SKM-1 (cell line): Measurements from ENCODE around the gene NYAP2.

Experiments
- DNase-seq: peaks from one replicate; lab custom pipeline; 2025; ENCODE audit not compliant: unreplicated experiment; lab: John Stamatoyannopoulos, UW

NYAP2 gene

GRCh38 chr2:225399504-225399903, at the start of gene NYAP2:
TSS of gene NYAP2 (plus strand) at chr2:225399710. CDS start at chr2:225408881, 9,171 bp downstream.
- no peak for DNase-seq

GRCh38 chr2:225353579-225354085, 45.9 kb upstream of the NYAP2 start:
- DNase-seq: no peak

DNA sequence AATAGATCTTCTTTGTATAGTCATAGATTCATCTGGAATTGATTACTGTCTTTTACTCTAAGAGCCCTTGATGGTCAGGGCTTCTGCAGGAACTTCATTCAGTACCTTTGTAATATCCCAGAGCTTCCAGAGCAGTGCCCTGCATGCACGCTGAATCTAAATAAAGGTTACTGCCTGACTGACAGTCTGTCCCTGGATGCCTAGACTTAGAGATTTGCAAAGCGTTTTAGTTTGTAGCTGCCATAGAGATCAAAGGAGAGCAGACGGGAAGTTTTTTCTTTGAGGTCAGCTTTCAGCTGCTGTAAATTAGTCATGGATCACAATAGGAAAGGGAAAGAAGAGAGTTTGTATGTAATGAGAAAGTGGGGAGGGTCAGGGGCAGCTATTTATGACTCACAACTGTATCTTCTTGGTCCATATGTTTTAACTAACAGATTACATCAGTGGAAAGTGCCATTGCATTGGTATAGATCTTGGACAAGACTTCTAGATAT, 45.2 kb upstream of the NYAP2 start:
- no peak for DNase-seq

DNA sequence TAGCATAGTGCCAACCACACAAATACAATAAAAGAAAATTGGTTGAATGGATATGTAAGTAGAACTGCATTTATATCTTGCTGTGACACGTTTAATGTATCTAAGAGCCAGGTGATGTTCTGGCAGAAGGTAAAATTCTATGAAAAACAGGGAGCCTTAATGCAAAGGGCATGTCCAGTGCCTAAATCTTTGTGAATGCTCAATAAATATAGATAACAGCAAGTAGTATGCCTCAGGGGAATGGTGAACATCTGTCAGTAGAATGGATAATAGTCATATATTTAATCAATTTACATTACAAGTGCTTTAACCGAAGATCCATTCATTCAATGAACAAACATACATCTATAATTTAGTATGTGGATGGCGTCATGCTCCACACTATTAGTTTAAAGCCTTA, 43.7 kb upstream of the NYAP2 start:
- no peak for DNase-seq

GRCh38 chr2:225366731-225367130, 32.8 kb upstream of the NYAP2 start:
- DNase-seq: no peak

DNA sequence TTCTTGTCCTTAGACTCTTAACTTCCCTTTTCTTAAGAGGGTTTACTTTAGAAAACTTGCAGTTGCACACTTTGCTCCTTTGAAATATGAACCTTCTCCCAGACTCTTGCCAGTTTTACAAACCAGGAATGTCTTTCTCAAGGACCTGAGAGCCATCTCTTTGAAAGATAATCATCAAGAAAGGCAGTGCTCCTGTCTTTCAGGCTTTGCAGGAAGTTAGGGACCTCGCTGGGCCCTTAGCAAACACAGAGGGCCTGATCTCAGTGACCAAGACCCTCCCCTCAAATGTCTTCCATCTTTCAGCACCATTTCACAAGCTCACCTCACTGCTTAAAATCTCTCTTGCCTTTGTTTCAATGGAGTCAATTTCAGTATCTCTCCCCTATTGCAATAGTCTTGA, 32.0 kb upstream of the NYAP2 start:
- no peak for DNase-seq

DNA sequence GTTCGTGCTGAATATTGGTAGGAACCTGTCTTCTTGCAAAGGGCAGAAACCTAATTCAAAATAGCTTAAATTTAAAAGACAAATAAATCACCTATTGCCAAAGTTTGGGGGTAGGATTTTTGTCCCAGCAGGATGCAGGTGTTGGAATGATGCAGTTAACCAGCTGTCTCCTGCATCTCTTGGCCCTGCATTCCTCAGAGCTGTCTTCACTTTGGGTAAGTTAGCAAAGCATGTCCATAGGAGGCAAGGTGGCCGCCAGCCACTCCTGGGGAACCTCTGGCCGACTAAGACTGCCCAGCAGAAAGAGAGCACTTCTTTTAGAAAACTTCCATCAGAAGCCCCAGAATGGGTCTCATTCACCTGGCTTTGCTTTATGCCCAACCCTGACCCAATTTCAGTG, 20.5 kb upstream of the NYAP2 start:
- no peak for DNase-seq

GRCh38 chr2:225379856-225380255, 19.7 kb upstream of the NYAP2 start:
- DNase-seq: no peak

DNA sequence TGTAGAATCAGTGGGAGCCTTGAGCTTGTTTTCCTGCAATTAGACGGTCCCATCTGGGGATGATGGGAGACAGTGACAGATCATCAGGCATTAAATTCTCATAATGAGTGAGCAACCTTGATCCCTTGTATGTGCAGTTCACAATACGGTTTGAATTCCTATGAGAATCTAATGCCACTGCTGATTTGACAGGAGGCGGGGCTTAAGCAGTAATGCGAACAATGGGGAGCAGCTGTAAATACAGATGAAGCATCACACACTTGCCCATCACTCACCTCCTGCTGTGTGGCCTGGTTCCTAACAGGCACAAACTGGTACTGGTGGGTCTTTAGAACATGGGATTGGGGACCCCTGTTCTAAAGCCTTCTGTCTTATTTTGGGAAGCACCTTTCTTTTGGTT, 17.9 kb upstream of the NYAP2 start:
- no peak for DNase-seq

GRCh38 chr2:225398372-225398771, 1.1 kb upstream of the NYAP2 start:
- no peak for DNase-seq

DNA sequence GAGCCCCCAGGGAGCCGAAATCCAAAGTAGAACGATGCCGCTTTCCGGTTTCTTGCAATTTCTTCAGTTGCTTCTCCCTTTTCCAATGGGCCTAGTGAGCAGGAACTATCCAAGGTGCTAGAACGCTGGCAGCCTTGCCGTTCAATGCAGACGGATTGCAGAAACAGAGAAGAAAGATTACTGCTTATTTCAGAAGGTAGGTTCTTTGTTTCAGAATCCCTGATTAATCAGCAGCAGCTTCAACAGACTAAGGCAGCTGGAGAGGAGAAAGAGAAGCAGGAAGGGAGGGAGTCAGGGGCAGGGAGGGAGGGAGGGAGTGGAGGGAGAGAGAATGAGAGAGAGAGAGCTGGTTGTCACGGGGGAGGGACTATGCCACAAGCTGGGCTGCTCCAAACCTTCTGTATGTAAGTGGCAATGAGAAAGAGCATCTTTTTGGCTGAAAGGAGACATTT, 576 bp downstream of the NYAP2 start:
- no peak for DNase-seq

GRCh38 chr2:225400546-225401400, 1.3 kb downstream of the NYAP2 start:
- DNase-seq: no peak

GRCh38 chr2:225402210-225402776, 2.8 kb downstream of the NYAP2 start:
- no peak for DNase-seq

DNA sequence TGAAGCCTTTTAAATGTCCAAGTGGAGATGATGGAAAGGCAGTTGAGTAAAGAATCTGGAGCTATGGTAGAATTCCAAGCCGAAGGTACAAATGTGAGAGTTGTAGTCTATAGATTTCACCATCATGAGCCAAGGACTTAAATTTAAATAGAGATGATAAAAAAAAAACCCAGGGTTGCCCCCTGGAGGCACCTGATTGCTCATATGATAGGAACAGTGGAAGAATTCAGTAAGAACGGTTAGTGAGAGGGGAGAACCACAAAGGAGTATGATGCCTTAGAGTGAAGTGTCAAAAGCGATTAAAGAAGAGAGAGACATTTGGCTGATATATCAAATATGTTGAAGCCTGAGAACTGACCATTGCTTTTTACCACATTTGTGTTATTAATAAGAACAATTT, 11.9 kb downstream of the NYAP2 start:
- no peak for DNase-seq

GRCh38 chr2:225413786-225414185, 14.3 kb downstream of the NYAP2 start:
- no peak for DNase-seq

DNA sequence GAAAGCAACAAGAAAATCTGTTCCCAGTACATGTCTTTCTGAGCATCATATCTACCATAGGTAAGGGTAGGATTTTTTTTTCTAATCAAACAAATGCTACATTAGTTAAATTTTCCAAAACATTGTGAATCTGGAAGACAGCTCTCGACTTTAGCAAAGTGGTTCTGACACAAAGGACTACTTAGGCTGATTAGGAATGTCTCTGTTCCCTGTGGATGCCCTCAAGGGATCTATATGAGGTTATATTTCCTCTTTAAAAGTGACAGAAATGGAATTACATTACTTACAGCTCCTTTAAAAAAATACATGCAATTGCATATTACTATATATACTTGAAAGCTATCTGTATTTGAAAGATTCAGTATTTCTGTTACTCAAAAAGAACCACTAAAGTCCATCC, 15.4 kb downstream of the NYAP2 start:
- no peak for DNase-seq

DNA sequence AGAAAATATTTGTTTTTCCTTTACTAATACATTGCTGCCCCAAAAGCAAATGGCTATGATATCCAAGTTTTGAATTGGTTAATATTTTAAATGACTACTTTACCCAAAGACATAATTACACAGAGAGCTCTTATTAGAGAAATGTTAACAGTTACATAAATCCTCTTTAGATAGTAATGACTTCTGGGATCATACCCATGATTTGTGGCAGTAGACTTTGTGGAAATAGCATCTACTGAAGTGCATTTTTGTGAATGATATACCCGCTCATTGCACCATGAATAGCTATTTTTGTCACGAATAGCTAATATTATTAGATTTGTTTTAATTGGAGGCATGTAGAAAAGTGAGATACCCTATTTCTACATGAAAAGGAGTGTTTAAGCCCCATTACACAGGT, 15.8 kb downstream of the NYAP2 start:
- DNase-seq: no peak

DNA sequence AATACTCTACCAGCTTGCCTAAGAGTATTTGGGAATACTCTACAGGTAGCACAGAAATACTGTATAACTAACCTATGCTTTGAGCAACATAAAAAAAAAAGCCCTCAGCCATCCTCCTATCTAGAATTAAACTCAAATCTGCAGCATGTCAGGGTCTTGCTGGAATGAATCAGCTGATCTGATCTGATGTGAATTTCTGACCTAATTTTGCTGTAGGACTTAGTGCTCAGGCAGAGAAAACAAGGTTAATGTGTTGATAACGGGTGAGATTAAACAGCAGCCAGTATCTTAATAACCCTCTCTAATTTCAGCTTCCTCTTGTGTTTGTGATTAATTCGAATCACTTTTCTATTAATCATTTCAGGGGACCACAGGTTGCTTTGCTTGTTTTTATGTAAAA, 16.3 kb downstream of the NYAP2 start:
- no peak for DNase-seq

DNA sequence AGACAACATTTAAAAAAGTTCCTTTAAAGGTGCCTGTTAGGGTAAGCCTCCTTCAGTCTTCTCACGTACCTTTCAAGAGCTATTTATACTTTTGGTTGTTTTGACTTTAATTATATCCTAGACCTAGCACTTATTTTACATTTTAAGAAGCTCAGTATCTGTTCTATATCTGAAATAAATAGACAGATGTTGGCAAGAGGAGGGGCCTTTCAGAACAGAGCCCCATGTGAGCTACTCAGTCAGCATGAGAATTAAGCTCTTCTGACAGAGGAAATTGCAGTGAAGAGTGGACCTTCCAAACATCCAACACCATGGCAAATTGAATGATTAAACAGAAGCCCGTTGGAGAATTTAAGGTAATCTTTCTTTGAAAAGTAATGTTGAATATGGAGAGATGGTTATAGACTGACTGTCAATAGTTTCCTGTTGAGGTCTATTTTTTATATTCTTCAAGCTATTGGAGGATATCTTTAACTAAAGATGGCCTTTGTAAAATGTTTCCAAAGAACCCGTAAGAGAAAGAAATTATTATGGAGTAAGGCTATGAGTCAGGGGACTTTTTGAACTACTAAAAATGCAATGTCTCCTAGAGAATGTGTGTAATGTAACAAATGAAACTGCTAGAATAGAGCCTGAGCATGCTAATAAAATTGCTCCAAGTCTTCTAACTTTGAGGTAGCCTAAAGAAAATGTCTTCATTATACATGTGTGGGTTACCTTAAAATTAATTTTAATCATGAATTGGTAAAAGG, 17.3 kb downstream of the NYAP2 start:
- DNase-seq: no peak

DNA sequence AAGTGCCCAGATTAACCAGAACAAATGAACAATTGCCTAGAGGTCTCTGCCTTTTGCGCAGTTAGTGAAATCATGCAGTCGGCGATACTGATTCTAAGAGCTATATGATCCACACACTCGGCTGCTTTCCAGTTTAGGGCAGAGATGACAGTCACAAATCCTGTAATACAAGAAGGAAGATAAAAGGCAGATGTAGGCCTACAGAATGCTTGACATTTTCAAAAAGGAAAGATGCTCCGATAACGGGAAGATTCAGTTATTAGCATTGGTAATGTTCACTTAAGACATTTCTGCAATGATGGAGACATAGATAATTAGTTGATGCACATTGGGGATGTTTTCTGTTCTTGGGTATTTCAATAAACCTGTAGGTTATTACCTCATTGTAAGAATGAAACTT, 19.5 kb downstream of the NYAP2 start:
- no peak for DNase-seq

- DNase-seq: no peak
Observed at GRCh38 chr2:225422145-225422544, 22.6 kb downstream of the NYAP2 start.

- no peak for DNase-seq
Observed at GRCh38 chr2:225425284-225425683, 25.8 kb downstream of the NYAP2 start.
